Adrenal gland (tissue), 12 donors: ENCODE data around the gene MEF2C. TPM values are rescaled to one million over a fixed set of nuclear protein-coding genes. Genes with fewer than 3 reads are reported as not detected.

ENCODE experiments used
- DNase-seq, 7 donors: peaks; one replicate each; pipeline ENCODE4 v3.0.0-alpha.2; 2019 to 2020
- H3K27ac ChIP-seq, 5 donors: fragments of 200-600 bp; sonication (generic) in 4 of 5; 1 replicate in 3 of 5; 2 replicates in 2 of 5; pipeline versions ENCODE4 v1.5.1 to v1.8.0; 2016 to 2020; ENCODE audit warnings: mild to moderate bottlenecking in 1 of 5
- H3K27me3 ChIP-seq: fragments of 200-600 bp; 2 replicates; pipeline ENCODE4 v1.8.0; 2021
- H3K36me3 ChIP-seq, 2 donors: fragments of 200-600 bp; replicated peaks in 1 of 2; 1 replicate in 1 of 2; 2 replicates in 1 of 2; pipeline versions ENCODE4 v1.5.1 to v1.8.0; 2018 to 2022
- H3K4me1 ChIP-seq, 2 donors: fragments of 200-600 bp; replicated peaks in 1 of 2; 1 replicate in 1 of 2; 2 replicates in 1 of 2; pipeline versions ENCODE4 v1.5.1 to v1.8.0; 2018 to 2021
- H3K4me3 ChIP-seq, 4 donors: fragments of 200-600 bp; sonication (generic) in 3 of 4; one replicate each; pipeline ENCODE4 v1.5.1; 2016 to 2018
- H3K9me3 ChIP-seq, 3 donors: fragments of 200-600 bp; sonication (generic) in 1 of 3; replicated peaks in 1 of 3; 1 replicate in 2 of 3; 2 replicates in 1 of 3; pipeline versions ENCODE4 v1.5.1 to v1.8.0; 2016 to 2021
- POLR2A ChIP-seq, 2 donors: fragments of 450-650 bp; IDR thresholded peaks; one replicate each; pipeline ENCODE4 v1.6.1; 2017; ENCODE audit warnings: antibody characterized with exemption in 2 of 2, mild to moderate bottlenecking in 2 of 2, moderate library complexity in 1 of 2
- WGBS, 4 donors: extraction: QIAGEN DNeasy Blood & Tissue Kit in 2 of 4; methylation state at CpG; one replicate each; pipeline versions ENCODE4 v1.1.5 to v1.1.7; 2013 to 2017; 5-methylcytosine and 5-hydroxymethylcytosine counted together
- intact Hi-C, 2 donors: fragments of 100-400 bp; cut with DNase I; formaldehyde crosslinking; loops; one replicate each; pipeline versions ENCODE4 v1.14.1 to v1.15.0; 2022 to 2023
- polyA plus RNA-seq, 3 donors: library from polyadenylated mRNA; stranded (reverse); fragments of 200-250 nt in 2 of 3; fragments of 350-450 nt in 1 of 3; fragmentation: Illumina TruSeq in 1 of 3; extraction: RNeasy Lipid Tissue Mini Kit (QIAGEN cat#74804) in 1 of 3; gene quantifications; one replicate each; pipeline ENCODE4 v1.2.3, GENCODE V29; 2013 to 2014
- total RNA-seq, 9 donors: library from RNA; depleted of rRNA in 4 of 9; stranded (reverse); fragments of >200 nt in 4 of 9; fragments of 120-200 nt in 1 of 9; fragmentation: NEBNext Ultra II Directional in 1 of 9; extraction: Animal tissue kit (Norgen Biotek cat#: 25700) in 1 of 9; gene quantifications; one replicate each; pipeline versions ENCODE4 v1.1.0 to v1.2.4, GENCODE V29; 2013 to 2023
- TF ChIP-seq, protein P1 (sequence below), 6 experiments: fragments of 450-650 bp in 4 of 6; fragments of 200-600 bp in 2 of 6; sonication (generic) in 1 of 6; IDR thresholded peaks; 1 replicate in 5 of 6; 2 replicates in 1 of 6; pipeline versions ENCODE4 v1.5.1 to v1.8.0; 2016 to 2021; ENCODE audit warnings: antibody characterized with exemption in 6 of 6, mild to moderate bottlenecking in 2 of 6, moderate library complexity in 1 of 6
- donor health status: healthy with polysubstance abuse.
- donor health status: Bipolar disorder and iron deficiency.
- donor health status: DM: yes; HTN: yes; CAD: no.
- donor health status: DM: no; HTN: no; CAD: no.
- donor health status: DM: no; HTN: no; CAD: no.
- donor health status: DM: yes; HTN: yes; CAD: no.

Gene MEF2C
- total and polyA plus RNA-seq, 12 donors: 26.8 to 172 (median 69.2) TPM

DNA sequence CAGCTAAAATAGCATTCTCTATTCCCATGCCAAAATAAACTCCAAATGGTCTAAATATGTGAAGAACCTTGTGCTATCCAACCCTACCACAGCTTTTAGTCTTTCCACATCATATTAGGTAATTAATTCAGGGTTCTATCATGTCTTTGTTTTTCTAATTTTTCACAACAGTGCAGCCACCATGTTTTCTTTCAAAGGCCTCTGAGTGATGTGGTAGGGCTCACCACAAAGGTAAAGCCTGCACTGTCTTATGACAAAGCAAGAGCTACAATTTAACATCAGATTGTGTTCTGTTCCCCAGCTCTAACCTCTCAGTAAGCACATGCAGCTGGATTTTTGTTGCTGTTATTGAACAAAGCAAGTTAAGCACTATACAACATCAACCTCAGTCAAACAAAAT lies 52.4 kb downstream of the MEF2C start:
- TF ChIP-seq, protein P1, sequence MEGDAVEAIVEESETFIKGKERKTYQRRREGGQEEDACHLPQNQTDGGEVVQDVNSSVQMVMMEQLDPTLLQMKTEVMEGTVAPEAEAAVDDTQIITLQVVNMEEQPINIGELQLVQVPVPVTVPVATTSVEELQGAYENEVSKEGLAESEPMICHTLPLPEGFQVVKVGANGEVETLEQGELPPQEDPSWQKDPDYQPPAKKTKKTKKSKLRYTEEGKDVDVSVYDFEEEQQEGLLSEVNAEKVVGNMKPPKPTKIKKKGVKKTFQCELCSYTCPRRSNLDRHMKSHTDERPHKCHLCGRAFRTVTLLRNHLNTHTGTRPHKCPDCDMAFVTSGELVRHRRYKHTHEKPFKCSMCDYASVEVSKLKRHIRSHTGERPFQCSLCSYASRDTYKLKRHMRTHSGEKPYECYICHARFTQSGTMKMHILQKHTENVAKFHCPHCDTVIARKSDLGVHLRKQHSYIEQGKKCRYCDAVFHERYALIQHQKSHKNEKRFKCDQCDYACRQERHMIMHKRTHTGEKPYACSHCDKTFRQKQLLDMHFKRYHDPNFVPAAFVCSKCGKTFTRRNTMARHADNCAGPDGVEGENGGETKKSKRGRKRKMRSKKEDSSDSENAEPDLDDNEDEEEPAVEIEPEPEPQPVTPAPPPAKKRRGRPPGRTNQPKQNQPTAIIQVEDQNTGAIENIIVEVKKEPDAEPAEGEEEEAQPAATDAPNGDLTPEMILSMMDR (IDR thresholded peaks at IDR 0.05): no peak
- no peak for TF ChIP-seq POLR2A (IDR thresholded peaks at IDR 0.05)
- intact Hi-C loops: loop anchor here in 1 of 2 donors (10.0 kb wide), 1 partner anchor 54 kb away; the partner anchor contains the start of gene MEF2C
- Histone ChIP-seq H3K4me3 (no peak overlapping the region), H3K9me3 (no peaks in the 10 kb centered on the region), H3K4me1 (peaks cover 45 to 89% of the 10 kb centered on the region in 2 donors), H3K27me3 (no peaks in the 10 kb centered on the region), H3K36me3 (no peaks in the 10 kb centered on the region), H3K27ac (peak overlapping the region in 4 of 5 donors; percentile 1 to 79 (median 50))
- no peak for DNase-seq

DNA sequence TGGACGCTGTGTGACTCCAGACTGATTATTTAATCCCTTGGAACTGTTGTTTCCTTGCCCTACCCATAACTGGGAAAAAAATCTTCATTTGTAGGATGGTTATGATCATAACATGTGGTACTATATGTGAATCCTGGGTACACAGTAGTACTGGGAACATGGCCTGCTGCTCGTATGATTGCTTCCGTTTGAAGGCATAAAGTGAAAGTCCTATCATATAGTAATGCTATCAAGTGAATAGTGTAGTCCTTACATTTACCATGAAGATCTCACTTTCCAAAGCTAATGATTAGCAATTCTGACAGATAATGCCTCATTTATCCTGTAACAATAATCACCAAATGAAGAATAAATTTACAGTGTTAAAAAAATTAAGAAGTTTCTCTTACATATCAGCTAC lies 53.2 kb downstream of the MEF2C start:
- intact Hi-C loops: loop anchor here in 1 of 2 donors (10.0 kb wide), 1 partner anchor 55 kb away; the partner anchor contains the start of gene MEF2C
- DNase-seq: no peak
- no peaks in the 10 kb centered on the region for H3K9me3 ChIP-seq
- H3K27me3 ChIP-seq: no peaks in the 10 kb centered on the region
- H3K4me3 ChIP-seq: peak overlapping the region in 1 of 4 donors; percentile 25
- H3K36me3 ChIP-seq: no peaks in the 10 kb centered on the region
- peak overlapping the region in 4 of 5 donors; percentile 1 to 79 (median 50) for H3K27ac ChIP-seq
- TF ChIP-seq, protein P1 (IDR thresholded peaks at IDR 0.05): no peak
- no peak for TF ChIP-seq POLR2A (IDR thresholded peaks at IDR 0.05)
- WGBS, 4 donors: 63 to 82% (median 73%) methylated on average over 3 of the region's 3 CpGs
- peaks cover 50 to 95% of the 10 kb centered on the region in 2 donors for H3K4me1 ChIP-seq

DNA sequence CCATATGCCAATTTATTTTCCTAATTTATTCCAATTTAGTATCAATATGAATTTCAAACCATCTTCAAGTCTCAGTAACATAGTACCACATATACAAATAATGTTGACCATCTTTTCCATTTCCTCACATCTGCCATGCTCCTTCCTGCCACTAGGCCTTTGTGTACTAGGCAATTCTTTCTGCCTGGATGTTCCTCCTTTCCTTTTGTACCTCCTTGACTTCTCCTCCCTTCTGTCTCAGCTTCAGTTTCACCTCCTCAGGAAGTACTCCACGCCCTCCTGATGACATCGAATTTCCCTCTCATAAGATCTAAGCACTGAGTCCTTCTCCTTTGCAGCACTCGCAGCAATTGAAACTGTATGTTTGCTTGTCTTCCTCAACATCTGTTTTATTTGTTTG lies 53.9 kb downstream of the MEF2C start:
- WGBS, 4 donors: 62 to 75% (median 73%) methylated on average over 3 of the region's 3 CpGs
- H3K9me3 ChIP-seq: no peaks in the 10 kb centered on the region
- TF ChIP-seq, protein P1 (IDR thresholded peaks at IDR 0.05): peak; percentile 13 to 57 (median 45)
- no peak for TF ChIP-seq POLR2A (IDR thresholded peaks at IDR 0.05)
- intact Hi-C loops: no loop called here
- H3K27me3 ChIP-seq: no peaks in the 10 kb centered on the region
- peaks cover 52 to 98% of the 10 kb centered on the region in 2 donors for H3K4me1 ChIP-seq
- H3K27ac ChIP-seq: peak overlapping the region in 3 of 5 donors; percentile 63 to 79 (median 73)
- no peak overlapping the region for H3K4me3 ChIP-seq
- peak in 4 of 7 donors; percentile 14 to 28 (median 22) for DNase-seq
- H3K36me3 ChIP-seq: no peaks in the 10 kb centered on the region

DNA sequence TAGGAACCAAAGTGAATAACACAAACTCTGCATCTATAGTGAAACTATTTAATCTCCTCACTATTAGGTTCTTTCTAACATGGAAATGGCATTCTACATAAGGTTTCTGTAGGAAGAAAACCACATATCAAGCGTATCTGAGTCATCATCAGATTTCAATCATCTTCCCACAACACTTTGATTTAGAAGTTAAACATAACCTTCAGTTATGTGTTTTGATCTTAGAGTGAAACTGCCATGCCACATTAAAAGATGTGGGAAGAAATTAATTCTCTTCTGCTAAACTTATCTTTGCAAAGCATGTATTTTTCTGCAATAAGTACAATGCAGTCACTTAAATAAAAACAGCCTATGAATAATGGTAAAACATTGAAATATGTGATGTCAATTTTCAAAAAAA lies 55.0 kb downstream of the MEF2C start:
- H3K9me3 ChIP-seq: no peaks in the 10 kb centered on the region
- H3K36me3 ChIP-seq: peaks cover 0 to 8% of the 10 kb centered on the region in 2 donors
- H3K4me3 ChIP-seq: no peak overlapping the region
- TF ChIP-seq, protein P1 (IDR thresholded peaks at IDR 0.05): no peak
- no peak for TF ChIP-seq POLR2A (IDR thresholded peaks at IDR 0.05)
- DNase-seq: no peak
- H3K27me3 ChIP-seq: no peaks in the 10 kb centered on the region
- H3K4me1 ChIP-seq: peaks cover 45 to 93% of the 10 kb centered on the region in 2 donors
- intact Hi-C loops: no loop called here
- H3K27ac ChIP-seq: peak overlapping the region; percentile 24 to 89 (median 73)
- WGBS, 4 donors: 36 to 72% (median 55%) methylated on average over 1 of the region's 1 CpG
